Epithelial cell of esophagus (primary cell): ENCODE measurements around the gene NXN.
"Not testable (repeated sequence)": the region's sequence is repeated elsewhere in the genome, so short reads cannot be mapped to it uniquely, and the experiment has no call there.

Source experiments
- DNase-seq: peaks from one replicate; pipeline ENCODE4 v3.0.0; 2010; ENCODE audit warnings: low read depth
- H3K4me3 ChIP-seq: 2 replicates; pipeline ENCODE4 v1.5.1; 2011; ENCODE audit warnings: mild to moderate bottlenecking, low read length, control low read depth
- TF ChIP-seq, protein P1 (sequence below): IDR thresholded peaks from 2 replicates; pipeline ENCODE4 v1.5.1; 2011; ENCODE audit warnings: low read depth, mild to moderate bottlenecking, low read length, control low read depth, inconsistent platforms; ENCODE audit not compliant: insufficient read depth; ENCODE audit errors: missing control alignments

The NXN gene

DNA sequence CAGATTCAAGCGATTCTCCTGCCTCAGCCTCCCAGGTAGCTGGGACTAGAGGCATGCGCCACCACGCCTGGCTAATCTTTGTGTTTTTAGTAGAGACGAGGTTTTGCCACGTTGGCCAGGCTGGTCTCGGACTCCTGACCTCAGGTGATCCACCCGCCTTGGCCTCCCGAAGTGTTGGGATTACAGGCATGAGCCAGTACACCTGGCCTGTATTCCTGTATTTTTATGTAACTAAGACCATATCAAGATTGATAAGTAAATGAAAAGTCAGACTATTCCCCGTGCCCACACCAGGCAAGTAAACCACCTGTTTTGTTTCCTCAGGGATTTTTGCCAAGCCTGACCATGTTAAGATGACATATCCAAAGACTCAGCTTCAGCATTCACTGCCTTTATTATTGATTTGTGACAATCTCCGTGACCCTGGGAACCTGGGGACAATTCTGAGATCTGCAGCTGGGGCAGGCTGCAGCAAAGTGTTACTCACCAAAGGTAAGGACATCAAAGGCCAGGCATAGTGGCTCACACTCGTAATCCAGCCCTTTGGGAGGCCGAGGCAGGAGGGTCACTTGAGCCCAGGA, 191.8 kb downstream of the NXN start:
- DNase-seq: no peak
- no peak overlapping the region for H3K4me3 ChIP-seq
- TF ChIP-seq, protein P1, sequence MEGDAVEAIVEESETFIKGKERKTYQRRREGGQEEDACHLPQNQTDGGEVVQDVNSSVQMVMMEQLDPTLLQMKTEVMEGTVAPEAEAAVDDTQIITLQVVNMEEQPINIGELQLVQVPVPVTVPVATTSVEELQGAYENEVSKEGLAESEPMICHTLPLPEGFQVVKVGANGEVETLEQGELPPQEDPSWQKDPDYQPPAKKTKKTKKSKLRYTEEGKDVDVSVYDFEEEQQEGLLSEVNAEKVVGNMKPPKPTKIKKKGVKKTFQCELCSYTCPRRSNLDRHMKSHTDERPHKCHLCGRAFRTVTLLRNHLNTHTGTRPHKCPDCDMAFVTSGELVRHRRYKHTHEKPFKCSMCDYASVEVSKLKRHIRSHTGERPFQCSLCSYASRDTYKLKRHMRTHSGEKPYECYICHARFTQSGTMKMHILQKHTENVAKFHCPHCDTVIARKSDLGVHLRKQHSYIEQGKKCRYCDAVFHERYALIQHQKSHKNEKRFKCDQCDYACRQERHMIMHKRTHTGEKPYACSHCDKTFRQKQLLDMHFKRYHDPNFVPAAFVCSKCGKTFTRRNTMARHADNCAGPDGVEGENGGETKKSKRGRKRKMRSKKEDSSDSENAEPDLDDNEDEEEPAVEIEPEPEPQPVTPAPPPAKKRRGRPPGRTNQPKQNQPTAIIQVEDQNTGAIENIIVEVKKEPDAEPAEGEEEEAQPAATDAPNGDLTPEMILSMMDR: no peak

DNA sequence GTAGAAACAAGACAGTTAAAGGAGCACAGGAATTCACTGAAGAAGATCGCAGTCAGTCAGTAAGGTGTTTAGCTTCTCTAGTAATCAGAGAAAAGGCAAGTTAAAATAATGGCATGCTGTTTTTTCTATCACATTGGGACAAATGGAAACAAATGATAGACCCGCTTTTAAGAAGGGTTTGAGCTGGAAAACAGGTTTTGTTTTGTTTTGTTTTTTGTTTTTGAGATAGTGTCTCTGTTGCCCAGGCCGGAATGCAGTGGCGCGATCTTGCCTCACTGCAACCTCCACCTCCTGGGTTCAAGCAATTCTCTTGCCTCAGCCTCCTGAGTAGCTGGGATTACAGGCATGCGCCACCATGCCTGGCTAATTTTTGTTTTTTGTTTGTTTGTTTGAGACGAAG, 193.7 kb downstream of the NXN start:
- not testable (repeated sequence) for DNase-seq, H3K4me3 ChIP-seq

DNA sequence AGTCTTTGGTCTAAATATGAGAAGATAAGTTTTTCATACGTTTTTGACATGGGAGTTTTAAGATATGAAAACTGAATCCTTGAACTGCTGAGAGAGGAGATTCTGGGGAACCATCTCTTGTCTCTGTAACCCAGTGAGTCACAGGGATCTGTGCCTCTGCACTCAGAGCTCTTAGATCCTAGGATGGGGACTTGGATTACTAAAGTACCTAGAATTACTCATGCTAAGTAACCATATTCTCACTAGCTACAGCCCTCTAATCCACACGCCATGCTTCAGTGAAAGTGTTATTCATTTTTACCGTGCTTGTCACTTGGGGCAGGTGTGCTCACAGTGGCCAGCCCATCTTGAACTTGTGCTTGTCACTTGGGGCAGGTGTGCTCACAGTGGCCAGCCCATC, 195.4 kb downstream of the NXN start:
- H3K4me3 ChIP-seq: no peak overlapping the region
- peak; percentile 44 for DNase-seq
- TF ChIP-seq, protein P1: no peak

DNA sequence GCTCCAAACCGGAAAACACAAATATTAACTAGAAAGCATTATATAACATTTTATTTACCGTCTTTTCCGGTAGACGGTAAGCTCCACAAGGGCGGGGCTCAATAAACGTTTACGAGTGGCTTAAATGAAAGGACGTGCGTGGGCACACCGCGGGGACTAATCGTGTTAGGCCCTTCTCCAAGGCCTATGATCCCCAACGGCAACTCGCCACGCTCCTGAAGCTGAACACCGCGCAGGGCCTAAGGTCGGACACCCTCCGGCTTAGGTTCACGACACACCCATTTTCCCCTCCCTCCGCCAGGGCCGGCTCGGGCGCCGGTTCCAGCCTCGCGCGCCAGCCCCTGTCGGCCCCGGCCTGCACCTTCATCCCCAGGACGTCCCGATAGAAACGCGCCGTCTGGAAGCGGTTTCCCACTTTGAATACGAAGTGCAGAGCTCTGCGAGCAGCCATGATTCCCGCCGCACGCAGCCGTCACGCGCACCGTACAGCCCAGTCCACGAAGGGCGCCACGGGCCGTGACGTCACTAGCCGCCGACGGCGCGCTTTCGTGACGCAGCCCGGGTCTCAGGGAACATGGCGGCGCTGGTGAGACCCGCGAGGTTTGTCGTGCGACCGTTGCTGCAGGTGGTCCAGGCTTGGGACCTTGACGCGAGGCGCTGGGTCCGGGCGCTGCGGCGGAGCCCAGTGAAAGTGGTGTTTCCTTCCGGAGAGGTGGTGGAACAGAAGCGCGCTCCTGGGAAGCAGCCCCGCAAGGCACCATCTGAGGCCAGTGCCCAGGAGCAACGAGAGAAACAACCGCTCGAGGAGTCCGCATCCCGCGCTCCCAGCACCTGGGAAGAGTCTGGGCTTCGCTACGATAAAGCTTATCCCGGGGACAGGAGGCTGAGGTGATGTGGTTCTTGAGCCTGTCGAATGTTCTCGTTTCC, 197.5 kb downstream of the NXN start, which contains the start of the genes GLOD4 and MRM3:
GLOD4 (minus strand) TSS at position 476 of the 927 bp plus-strand sequence; CDS start at position 451, 25 bp downstream.
MRM3 (plus strand) TSS at position 549 of the 927 bp plus-strand sequence; CDS start at position 575, 26 bp downstream.
- TF ChIP-seq, protein P1: no peak
- DNase-seq: peak; percentile 89
- H3K4me3 ChIP-seq: peak within 1 kb of the TSS; percentile 99

DNA sequence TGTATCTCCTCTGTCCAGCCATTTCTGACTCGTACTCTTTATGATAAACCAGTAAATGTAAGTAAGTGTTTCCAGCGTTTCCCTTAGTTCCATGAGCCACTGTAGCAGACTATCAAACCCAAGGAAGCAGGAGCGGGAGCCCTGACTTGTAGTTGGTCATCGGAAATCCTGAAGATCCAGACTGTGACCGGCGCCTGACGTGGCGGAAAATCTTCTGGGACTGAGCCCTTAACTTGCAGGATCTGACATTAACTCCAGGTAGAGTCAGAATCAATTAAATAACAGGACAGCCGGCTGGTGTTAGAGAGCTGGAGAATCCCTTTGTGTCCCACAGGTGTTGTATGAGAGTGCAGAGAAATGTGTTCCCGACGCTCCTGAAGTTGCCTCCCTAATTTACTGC, 201.5 kb downstream of the NXN start:
- DNase-seq: no peak
- no peak overlapping the region for H3K4me3 ChIP-seq

DNA sequence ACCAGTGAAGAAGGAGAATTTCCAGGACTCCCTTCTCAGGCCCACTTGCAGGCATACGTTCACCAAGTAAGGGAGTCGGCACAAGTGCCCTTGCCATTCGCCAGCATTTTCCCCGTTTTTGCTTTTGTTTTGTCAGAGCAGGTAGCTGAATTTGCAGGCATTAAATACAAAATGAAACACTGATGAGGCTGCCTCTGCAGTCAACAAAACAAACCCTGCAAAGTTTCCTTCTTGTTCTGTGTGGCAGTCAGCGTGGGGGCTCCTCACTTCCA, 205.3 kb downstream of the NXN start:
- no peak for DNase-seq
- TF ChIP-seq, protein P1: no peak
- no peak overlapping the region for H3K4me3 ChIP-seq

More for the DNA sequence above, 201.5 kb downstream of the NXN start:
- TF ChIP-seq, protein P1: no peak

DNA sequence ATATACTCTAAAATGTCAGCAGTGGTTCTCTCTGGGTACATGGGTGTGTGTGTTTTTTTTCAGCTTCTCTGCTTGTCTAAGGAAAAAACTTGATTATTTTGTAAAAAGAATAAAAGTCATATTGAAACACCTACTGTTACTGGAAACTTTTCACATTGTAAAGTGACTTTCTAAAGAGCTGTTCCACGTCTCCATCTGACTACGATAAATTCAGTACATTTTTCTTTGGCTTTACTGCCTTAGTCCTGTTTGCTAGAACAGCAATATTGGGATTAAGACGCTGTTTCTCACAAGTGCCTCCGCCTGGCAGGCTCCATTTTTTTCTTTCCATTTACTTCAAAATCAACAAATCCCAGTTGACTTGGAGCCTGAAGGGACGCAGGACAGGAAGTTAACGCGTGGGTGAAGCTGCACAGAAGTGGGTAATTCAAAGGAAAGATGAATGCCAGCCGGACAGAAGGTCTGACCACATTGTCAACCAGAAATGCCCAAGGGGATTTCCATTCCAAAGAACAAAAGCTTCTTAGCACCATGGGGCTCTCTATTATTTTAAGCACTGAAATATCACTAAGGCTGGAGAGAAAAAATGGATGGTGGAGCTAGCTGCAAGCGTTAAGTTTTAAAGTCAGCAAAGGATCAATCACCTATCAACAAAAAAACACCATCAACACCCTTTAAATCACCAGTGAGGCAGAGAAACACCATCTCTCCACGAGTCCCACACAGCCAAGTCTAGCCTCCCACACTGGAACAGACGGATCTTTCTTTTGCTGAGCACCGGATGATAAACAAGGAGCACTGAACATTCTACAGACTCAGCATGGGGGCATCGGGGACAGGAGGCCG, 205.9 kb downstream of the NXN start:
- TF ChIP-seq, protein P1: no peak
- H3K4me3 ChIP-seq: no peak overlapping the region
- DNase-seq: no peak
